ENCODE data around the gene HOXA3. TPM values are rescaled to one million over a fixed set of nuclear protein-coding genes. Genes with fewer than 3 reads are reported as not detected.
A peak's percentile ranks its signal among the peaks of the same experiment; 100 is the strongest.

Gene HOXA3
- total RNA-seq, 1 experiment from 2014 or later: 50.5 TPM

DNA sequence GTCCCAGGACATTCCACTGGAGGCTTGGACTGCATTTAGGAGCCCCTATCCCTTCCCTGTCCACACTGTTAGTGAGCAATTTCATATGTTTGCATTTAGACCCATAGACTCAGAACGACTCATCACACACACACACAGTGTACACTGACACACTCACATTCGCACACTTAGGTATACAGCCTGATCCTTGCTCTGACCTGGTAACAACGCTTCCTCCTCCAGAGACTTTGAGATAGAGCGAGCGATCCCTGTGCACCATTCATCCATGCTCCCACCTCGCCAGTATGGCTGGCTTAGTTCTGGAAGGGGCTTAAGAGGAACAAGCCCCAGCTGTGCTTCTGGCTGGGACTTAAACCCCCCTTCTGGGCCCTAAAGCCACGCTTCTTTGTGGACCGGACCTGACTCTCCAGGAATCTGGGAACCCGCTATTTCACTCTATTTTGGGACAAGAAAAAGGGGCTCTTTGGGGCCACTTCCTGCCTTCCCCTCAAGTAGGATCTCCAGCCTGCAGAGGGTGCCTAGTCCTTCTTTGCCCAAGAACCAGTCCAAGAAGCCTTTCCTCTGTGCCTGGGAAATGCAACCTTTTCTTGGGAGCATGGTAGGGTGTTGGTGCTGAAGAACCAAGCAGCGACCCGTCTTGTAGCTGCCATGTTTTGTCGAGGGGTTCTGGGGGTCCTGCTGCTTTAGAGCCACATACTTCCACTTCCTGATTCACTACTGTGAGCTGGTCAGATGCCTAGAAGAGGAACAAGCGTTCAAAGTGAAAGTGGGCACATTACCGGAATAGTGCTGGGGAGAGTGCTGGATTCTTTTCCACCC is 48.6 kb upstream of the HOXA3 start:
- intact Hi-C loops (cut with micrococcal nuclease; ENCODE audit: unreplicated experiment): loop anchor here (1.0 to 5.0 kb wide), 2 partner anchors 375 to 461 kb away; partner anchors contain the start of gene HIBADH
- DNase-seq: no peak
- Histone ChIP-seq H3K27me3 (ENCODE audit: insufficient read depth, low read depth) (peaks cover 19% of the 10 kb centered on the region; the same call in 1 of the 2 replicates), H2AFZ (peak overlapping the region; percentile 80), H3K79me2 (ENCODE audit: low read depth) (no peaks in the 10 kb centered on the region), H3F3A (ENCODE audit: insufficient read depth, low read depth) (peaks cover 19% of the 10 kb centered on the region; the same call in 1 of the 2 replicates), H3K4me3 (peak overlapping the region; percentile 66), H3K9me2 (ENCODE audit: insufficient read depth) (no peaks in the 10 kb centered on the region), H3K27ac (no peak overlapping the region), H3K9me3 (ENCODE audit: insufficient read depth, low read depth) (no peaks in the 10 kb centered on the region), H3K4me2 (peak overlapping the region; percentile 92), H3K36me3 (ENCODE audit: low read depth) (no peaks in the 10 kb centered on the region), H4K20me1 (ENCODE audit: insufficient read depth) (no peaks in the 10 kb centered on the region), H3K4me1 (replicated peaks; ENCODE audit: insufficient read depth) (no peaks in the 10 kb centered on the region)
- BruUV-seq (replicated peaks): no TSS peak
- no peak for TF ChIP-seq CTCF (conservative IDR thresholded peaks at IDR 0.05)
- no peak for TF ChIP-seq EZH2 (IDR thresholded peaks at IDR 0.05; ENCODE audit: low read depth)
- CTCF ChIA-PET: interaction anchor here (1.7 kb wide), 1 partner anchor 720 kb away, joined by 9 read pairs; no protein-coding TSS in a partner anchor
- POLR2A ChIA-PET (ENCODE audit: unreplicated experiment): no interaction called here

GRCh38 chr7:27199849-27200760 is 47.7 kb upstream of the HOXA3 start, which contains the start of gene HOXA13:
TSS of gene HOXA13 (minus strand) at chr7:27200091. CDS start at chr7:27200077, 14 bp downstream.
- Histone ChIP-seq H4K20me1 (ENCODE audit: insufficient read depth) (no peaks in the 10 kb centered on the region), H3K9me3 (ENCODE audit: insufficient read depth, low read depth) (no peaks in the 10 kb centered on the region), H3K27ac (no peak within 1 kb of the TSS), H3F3A (ENCODE audit: insufficient read depth, low read depth) (peaks cover 19% of the 10 kb centered on the region; the same call in 1 of the 2 replicates), H3K4me2 (peak within 1 kb of the TSS; percentile 92), H3K4me3 (peak within 1 kb of the TSS; percentile 66), H3K4me1 (replicated peaks; ENCODE audit: insufficient read depth) (no peaks in the 10 kb centered on the region), H2AFZ (peak within 1 kb of the TSS; percentile 80), H3K9me2 (ENCODE audit: insufficient read depth) (no peaks in the 10 kb centered on the region), H3K27me3 (ENCODE audit: insufficient read depth, low read depth) (peaks cover 19% of the 10 kb centered on the region; the same call in 1 of the 2 replicates), H3K79me2 (ENCODE audit: low read depth) (no peaks in the 10 kb centered on the region), H3K36me3 (ENCODE audit: low read depth) (no peaks in the 10 kb centered on the region)
- intact Hi-C loops (cut with micrococcal nuclease; ENCODE audit: unreplicated experiment): loop anchor here (1.0 to 10.0 kb wide), 5 partner anchors 376 to 1655 kb away; partner anchors contain the start of genes HIBADH and TAX1BP1
- DNase-seq: peak; percentile 55 to 83
- ChIA-PET POLR2A (ENCODE audit: unreplicated experiment) (no interaction called here), CTCF (interaction anchor here (0.6 to 1.7 kb wide), 6 partner anchors 376 to 894 kb away, joined by 3 to 9 read pairs (median 4); no protein-coding TSS in a partner anchor)
- TF ChIP-seq EZH2 (IDR thresholded peaks at IDR 0.05; ENCODE audit: low read depth) (no peak), CTCF (conservative IDR thresholded peaks at IDR 0.05) (no peak)
- BruUV-seq (replicated peaks): no TSS peak
